ENCODE data around the gene CYP4F8.

CYP4F8 gene

DNA sequence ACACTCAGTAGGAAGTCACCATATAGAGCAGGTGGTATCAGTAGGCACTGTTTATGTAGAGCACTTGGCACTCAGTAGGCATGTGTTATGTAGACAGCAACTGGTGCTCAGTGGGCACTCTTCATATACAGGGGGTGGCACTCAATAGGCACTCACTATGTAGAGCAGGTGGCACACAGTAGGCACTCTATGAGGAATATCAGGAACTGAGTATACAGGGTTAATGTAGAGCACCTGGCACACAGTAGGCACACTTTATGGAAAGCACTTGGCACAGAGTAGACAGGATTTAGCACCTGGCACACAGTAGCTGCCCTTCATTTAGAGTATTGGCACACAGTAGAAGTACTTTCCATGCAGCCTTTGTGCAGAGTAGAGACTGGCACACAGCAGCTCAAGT, 24.6 kb downstream of the CYP4F8 start:
- H3K4me3 ChIP-seq (ENCODE audit: low read depth, low read length): no peak overlapping the region
- TF ChIP-seq, protein P1, sequence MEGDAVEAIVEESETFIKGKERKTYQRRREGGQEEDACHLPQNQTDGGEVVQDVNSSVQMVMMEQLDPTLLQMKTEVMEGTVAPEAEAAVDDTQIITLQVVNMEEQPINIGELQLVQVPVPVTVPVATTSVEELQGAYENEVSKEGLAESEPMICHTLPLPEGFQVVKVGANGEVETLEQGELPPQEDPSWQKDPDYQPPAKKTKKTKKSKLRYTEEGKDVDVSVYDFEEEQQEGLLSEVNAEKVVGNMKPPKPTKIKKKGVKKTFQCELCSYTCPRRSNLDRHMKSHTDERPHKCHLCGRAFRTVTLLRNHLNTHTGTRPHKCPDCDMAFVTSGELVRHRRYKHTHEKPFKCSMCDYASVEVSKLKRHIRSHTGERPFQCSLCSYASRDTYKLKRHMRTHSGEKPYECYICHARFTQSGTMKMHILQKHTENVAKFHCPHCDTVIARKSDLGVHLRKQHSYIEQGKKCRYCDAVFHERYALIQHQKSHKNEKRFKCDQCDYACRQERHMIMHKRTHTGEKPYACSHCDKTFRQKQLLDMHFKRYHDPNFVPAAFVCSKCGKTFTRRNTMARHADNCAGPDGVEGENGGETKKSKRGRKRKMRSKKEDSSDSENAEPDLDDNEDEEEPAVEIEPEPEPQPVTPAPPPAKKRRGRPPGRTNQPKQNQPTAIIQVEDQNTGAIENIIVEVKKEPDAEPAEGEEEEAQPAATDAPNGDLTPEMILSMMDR (conservative IDR thresholded peaks at IDR 0.05; ENCODE audit: low read depth, low read length): no peak
- no peak for DNase-seq (ENCODE audit: low read depth)

DNA sequence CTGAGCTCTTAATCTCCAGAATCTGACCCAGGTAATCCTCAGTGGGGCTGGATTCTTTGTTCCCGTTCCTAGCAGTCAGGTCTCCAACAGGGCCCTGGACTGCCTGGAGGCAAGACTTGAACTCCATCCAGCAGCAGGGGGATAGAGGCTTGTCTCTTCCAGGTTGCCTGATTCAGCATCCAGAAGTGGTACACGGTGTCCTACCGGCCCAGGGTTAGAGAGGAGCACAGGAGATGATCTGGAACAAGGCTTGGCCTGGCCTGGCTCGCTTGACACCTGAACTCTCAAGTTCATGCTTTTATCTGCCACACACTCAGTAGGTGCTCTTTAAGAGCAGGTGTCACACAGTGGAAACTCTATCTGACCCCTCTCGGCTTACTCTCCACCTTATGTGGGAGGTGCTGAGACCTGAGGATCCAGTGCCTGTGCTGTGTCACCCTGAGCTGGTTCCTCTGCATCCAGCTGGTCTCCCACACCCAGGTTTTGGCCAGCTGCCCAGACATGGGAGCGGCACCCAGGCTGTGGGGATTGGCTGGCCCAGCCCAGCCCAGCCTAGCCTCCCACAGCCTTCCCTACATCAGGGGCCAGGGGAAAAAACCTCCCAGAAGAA, 25.4 kb downstream of the CYP4F8 start, which contains the start of gene CYP4F3:
Gene CYP4F3 (plus strand): TSS at position 604 of the 610 bp plus-strand sequence. CDS start 519 bp downstream, outside the sequence.
- TF ChIP-seq, protein P1 (conservative IDR thresholded peaks at IDR 0.05; ENCODE audit: low read depth, low read length): no peak
- DNase-seq (ENCODE audit: low read depth): no peak

DNA sequence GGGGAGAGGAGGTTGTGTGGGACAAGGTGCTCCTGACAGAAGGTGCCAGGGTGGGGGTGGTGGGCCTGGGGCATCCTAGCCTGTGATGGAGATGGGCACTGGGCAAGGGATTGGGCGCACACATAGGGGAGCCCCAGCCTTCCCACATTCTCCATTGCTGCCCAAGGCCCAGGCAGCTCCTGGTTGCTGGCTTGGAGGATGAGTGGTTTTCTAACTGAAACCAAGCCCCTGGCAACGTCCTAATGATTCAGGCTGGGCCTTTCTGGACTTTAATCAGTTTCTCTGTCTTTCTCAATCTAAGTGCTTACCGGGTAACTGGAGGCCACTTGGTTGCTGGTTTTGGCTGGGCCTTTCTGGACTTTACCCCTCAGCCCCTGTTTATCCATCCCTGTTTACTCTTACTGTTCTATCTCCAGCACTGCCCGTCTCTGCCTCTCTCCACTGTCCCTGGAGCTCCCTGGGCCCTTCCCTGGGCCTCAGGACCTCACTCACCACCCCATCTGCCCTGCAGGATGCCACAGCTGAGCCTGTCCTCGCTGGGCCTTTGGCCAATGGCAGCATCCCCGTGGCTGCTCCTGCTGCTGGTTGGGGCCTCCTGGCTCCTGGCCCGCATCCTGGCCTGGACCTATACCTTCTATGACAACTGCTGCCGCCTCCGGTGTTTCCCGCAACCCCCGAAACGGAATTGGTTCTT, 26.0 kb downstream of the CYP4F8 start:
- H3K4me3 ChIP-seq (ENCODE audit: low read depth, low read length): no peak overlapping the region
- TF ChIP-seq, protein P1 (conservative IDR thresholded peaks at IDR 0.05; ENCODE audit: low read depth, low read length): no peak
- DNase-seq (ENCODE audit: low read depth): no peak

More for the DNA sequence above, 25.4 kb downstream of the CYP4F8 start, which contains the start of gene CYP4F3:
- H3K4me3 ChIP-seq (ENCODE audit: low read depth, low read length): no peak within 1 kb of the TSS

DNA sequence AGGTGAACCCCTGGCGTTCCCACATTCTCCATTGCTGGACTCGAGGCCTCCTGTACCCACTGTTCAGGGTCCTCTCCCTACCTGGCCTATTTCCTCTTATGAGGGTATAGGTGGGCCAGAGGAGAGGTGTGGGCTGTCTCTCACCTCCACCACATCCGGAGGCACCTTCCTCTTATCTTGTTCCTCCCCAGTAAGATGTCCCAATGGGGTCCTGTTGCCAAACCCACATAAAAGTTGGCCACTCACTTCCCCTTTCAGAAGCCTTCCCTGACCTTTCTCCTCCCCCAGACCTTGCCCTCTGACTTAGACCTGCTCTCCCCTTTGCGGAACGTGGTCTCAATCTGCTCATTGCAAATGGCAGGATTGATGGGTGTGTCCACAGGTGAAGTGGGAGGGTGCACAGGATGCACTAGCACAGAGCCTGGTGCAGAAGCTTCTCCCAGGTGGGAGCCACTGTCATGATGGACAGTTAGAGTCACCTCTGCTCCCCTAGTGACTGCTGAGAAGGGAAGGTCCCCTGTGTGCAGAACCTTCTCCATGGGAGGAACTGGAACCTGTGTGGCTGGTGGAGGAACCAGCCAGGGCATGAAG, 27.0 kb downstream of the CYP4F8 start:
- no peak overlapping the region for H3K4me3 ChIP-seq (ENCODE audit: low read depth, low read length)
- no peak for DNase-seq (ENCODE audit: low read depth)
- TF ChIP-seq, protein P1 (conservative IDR thresholded peaks at IDR 0.05; ENCODE audit: low read depth, low read length): no peak

DNA sequence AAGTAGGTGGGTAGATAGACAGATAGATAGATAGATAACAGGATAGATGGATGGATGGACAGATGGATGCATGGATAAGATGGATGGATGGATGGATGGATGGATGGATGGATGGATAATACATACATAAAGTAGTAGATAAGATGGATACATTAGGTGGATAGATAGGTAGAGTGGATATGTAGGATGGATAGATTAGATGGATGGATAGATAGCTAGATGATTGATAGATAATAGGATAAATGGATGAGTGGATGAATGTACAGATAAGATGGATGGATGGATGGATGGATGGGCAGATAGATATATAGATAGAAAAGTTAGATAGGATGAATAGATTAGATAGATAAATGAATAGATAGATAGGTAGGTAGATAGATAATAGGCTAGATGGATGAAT, 27.8 kb downstream of the CYP4F8 start:
- H3K4me3 ChIP-seq (ENCODE audit: low read depth, low read length): no peak overlapping the region
- no peak for DNase-seq (ENCODE audit: low read depth)
- TF ChIP-seq, protein P1 (conservative IDR thresholded peaks at IDR 0.05; ENCODE audit: low read depth, low read length): no peak

DNA sequence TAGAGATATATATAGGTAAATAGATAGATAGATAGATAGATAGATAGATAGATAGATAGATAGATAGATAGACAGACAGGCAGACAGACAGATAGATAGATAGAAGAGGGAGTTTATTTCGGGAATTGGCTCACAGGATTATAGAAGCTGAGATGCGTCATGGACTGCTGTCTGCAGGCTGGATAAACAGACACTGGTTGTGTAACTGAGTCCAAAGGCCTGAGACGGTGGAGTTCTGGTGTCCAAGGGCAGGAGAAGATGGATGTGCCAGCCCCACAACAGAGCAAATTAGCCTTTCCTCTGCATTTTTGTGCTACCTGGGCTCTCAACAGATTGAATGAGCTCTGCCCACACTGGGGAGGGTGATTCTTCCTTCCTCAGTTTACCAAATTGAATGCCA, 28.4 kb downstream of the CYP4F8 start:
- no peak overlapping the region for H3K4me3 ChIP-seq (ENCODE audit: low read depth, low read length)
- DNase-seq (ENCODE audit: low read depth): no peak
- TF ChIP-seq, protein P1 (conservative IDR thresholded peaks at IDR 0.05; ENCODE audit: low read depth, low read length): no peak

Measured in choroid plexus epithelial cell (primary cell).